Stomach (tissue), 4 donors: ENCODE measurements around the gene ARTN.

ENCODE experiments used
- CTCF ChIP-seq, 7 experiments: fragments of 450-650 bp in 4 of 7; fragments of 200-600 bp in 3 of 7; sonication (generic) in 3 of 7; IDR thresholded peaks; one replicate each; pipeline ENCODE4 v1.5.1; 2016 to 2019; ENCODE audit warnings: antibody characterized with exemption in 7 of 7, control low read depth in 2 of 7, mild to moderate bottlenecking in 1 of 7
- EP300 ChIP-seq: sonication (generic); formaldehyde crosslinking; IDR thresholded peaks from one replicate; pipeline ENCODE4 v1.6.1; 2017; ENCODE audit warnings: antibody characterized with exemption
- POLR2A ChIP-seq, 4 donors: fragments of 450-650 bp; IDR thresholded peaks; one replicate each; pipeline ENCODE4 v1.6.1; 2016; ENCODE audit warnings: antibody characterized with exemption in 4 of 4, control low read depth in 2 of 4, mild to moderate bottlenecking in 1 of 4, moderate library complexity in 1 of 4
- POLR2AphosphoS5 ChIP-seq, 3 donors: sonication (generic); formaldehyde crosslinking; IDR thresholded peaks; one replicate each; pipeline ENCODE4 v1.6.1; 2016; ENCODE audit warnings: antibody characterized with exemption in 3 of 3

DNA sequence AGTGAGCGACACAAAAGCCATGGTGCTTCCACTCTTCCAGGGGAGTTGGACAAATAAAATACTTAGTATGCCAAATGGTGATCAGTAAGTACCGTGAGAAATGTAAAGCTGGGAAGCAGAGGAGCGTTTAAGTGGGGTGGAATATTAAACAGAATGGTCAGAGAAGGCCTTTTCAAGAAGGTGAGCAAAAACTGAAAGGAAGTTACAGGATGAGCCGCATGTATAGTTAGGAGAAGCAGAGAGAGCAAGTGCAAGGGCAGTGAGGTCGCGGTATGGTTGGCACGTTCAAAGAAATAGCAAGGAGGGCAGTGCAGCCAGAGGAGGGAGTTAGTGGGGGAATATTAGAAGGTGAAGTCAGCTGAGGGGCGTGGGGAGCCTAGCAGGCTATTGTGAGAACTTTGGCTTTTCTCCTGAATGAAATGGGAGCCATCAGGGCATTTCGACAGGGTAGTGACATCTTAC lies 40.4 kb downstream of the ARTN start:
- no peak for TF ChIP-seq CTCF (IDR thresholded peaks at IDR 0.05)
- no peak for TF ChIP-seq POLR2A (IDR thresholded peaks at IDR 0.05)
- no peak for TF ChIP-seq EP300
- no peak for TF ChIP-seq POLR2AphosphoS5 (IDR thresholded peaks at IDR 0.05)
